Trophoblast cell (in vitro differentiated cells and primary cell): ENCODE results near the gene RUBCNL.

Experiments used
- DNase-seq, 2 donors: peaks; one replicate each; pipeline ENCODE4 v3.0.0-alpha.2; 2016
- H2AFZ ChIP-seq: 2 replicates; pipeline ENCODE4 v1.6.1; 2013; ENCODE audit warnings: low read length, moderate library complexity, mild to moderate bottlenecking; ENCODE audit not compliant: insufficient read depth, poor library complexity
- H2AK5ac ChIP-seq: 2 replicates; pipeline ENCODE4 v1.6.1; 2013; ENCODE audit warnings: mild to moderate bottlenecking, low read length
- H2BK120ac ChIP-seq: 2 replicates; pipeline ENCODE4 v1.6.1; 2013; ENCODE audit warnings: low read length, mild to moderate bottlenecking, moderate library complexity; ENCODE audit not compliant: insufficient read depth, poor library complexity
- H2BK12ac ChIP-seq: 2 replicates; pipeline ENCODE4 v1.6.1; 2013; ENCODE audit warnings: mild to moderate bottlenecking, low read length, moderate library complexity
- H2BK5ac ChIP-seq: 2 replicates; pipeline ENCODE4 v1.6.1; 2013; ENCODE audit warnings: low read length, low read depth, moderate library complexity, mild to moderate bottlenecking; ENCODE audit not compliant: poor library complexity
- H3K14ac ChIP-seq: 2 replicates; pipeline ENCODE4 v1.6.1; 2013; ENCODE audit warnings: mild to moderate bottlenecking, low read length
- H3K18ac ChIP-seq: 2 replicates; pipeline ENCODE4 v1.6.1; 2013; ENCODE audit warnings: mild to moderate bottlenecking, low read length
- H3K23ac ChIP-seq: 2 replicates; pipeline ENCODE4 v1.6.1; 2013; ENCODE audit warnings: low read length
- H3K27ac ChIP-seq: 2 replicates; pipeline ENCODE4 v1.5.1; 2013; ENCODE audit warnings: low read depth, mild to moderate bottlenecking, inconsistent platforms, low read length, moderate library complexity
- H3K27me3 ChIP-seq: 2 replicates; pipeline ENCODE4 v1.6.1; 2013; ENCODE audit warnings: inconsistent platforms, mild to moderate bottlenecking, low read length, moderate library complexity; ENCODE audit not compliant: insufficient read depth
- H3K36me3 ChIP-seq, 2 experiments: 1 replicate in 1 of 2; 2 replicates in 1 of 2; pipeline ENCODE4 v1.6.1; 2013; ENCODE audit warnings: low read length in 2 of 2, mild to moderate bottlenecking in 2 of 2, moderate library complexity in 1 of 2; ENCODE audit not compliant: insufficient read depth in 2 of 2, control insufficient read depth in 1 of 2
- H3K4ac ChIP-seq: 2 replicates; pipeline ENCODE4 v1.6.1; 2013; ENCODE audit warnings: low read depth, mild to moderate bottlenecking, low read length, moderate library complexity
- H3K4me1 ChIP-seq, 2 experiments: 1 replicate in 1 of 2; 2 replicates in 1 of 2; pipeline ENCODE4 v1.6.1; 2013; ENCODE audit warnings: low read length in 2 of 2, mild to moderate bottlenecking in 2 of 2, moderate library complexity in 1 of 2; ENCODE audit not compliant: insufficient read depth in 2 of 2, control insufficient read depth in 1 of 2
- H3K4me2 ChIP-seq: 2 replicates; pipeline ENCODE4 v1.6.1; 2013; ENCODE audit warnings: inconsistent platforms, mild to moderate bottlenecking, low read length, moderate library complexity
- H3K4me3 ChIP-seq: 2 replicates; pipeline ENCODE4 v1.5.1; 2013; ENCODE audit warnings: mild to moderate bottlenecking, low read depth, low read length, inconsistent platforms
- H3K79me1 ChIP-seq: one replicate; pipeline ENCODE4 v1.6.1; 2013; ENCODE audit warnings: low read length
- H3K79me2 ChIP-seq: 2 replicates; pipeline ENCODE4 v1.6.1; 2013; ENCODE audit warnings: low read length, mild to moderate bottlenecking; ENCODE audit not compliant: control insufficient read depth, insufficient read depth, poor library complexity
- H3K9ac ChIP-seq: 2 replicates; pipeline ENCODE4 v1.6.1; 2013; ENCODE audit warnings: mild to moderate bottlenecking, low read length
- H3K9me3 ChIP-seq: 2 replicates; pipeline ENCODE4 v1.6.1; 2013; ENCODE audit warnings: low read depth, mild to moderate bottlenecking, control low read depth, inconsistent platforms, low read length; ENCODE audit not compliant: insufficient read depth
- H4K12ac ChIP-seq: 2 replicates; pipeline ENCODE4 v1.6.1; 2013; ENCODE audit warnings: low read depth, mild to moderate bottlenecking, low read length, moderate library complexity
- H4K8ac ChIP-seq: 2 replicates; pipeline ENCODE4 v1.6.1; 2013; ENCODE audit warnings: low read depth, mild to moderate bottlenecking, low read length, moderate library complexity
- H4K91ac ChIP-seq: one replicate; pipeline ENCODE4 v1.6.1; 2013; ENCODE audit warnings: low read depth, mild to moderate bottlenecking, low read length, moderate library complexity
- WGBS: extraction: QIAGEN DNeasy Blood & Tissue Kit; methylation state at CpG from one replicate; pipeline ENCODE4 v1.1.7; 2013; ENCODE audit warnings: missing lambda C conversion rate; ENCODE audit not compliant: insufficient read length, insufficient coverage; ENCODE audit errors: extremely low coverage; 5-methylcytosine and 5-hydroxymethylcytosine counted together

RUBCNL gene

GRCh38 chr13:46327246-46327645 is 59.8 kb downstream of the RUBCNL start:
- H3K4me1 ChIP-seq, result no peaks in the 10 kb centered on the region
- H3K79me1 ChIP-seq, result no peaks in the 10 kb centered on the region
- no CpG with 5 or more reads among the region's 1 CpG for WGBS
- no peaks in the 10 kb centered on the region for H3K27me3 ChIP-seq
- no peaks in the 10 kb centered on the region for H3K79me2 ChIP-seq
- H3K4ac ChIP-seq, result no peak overlapping the region
- H3K36me3 ChIP-seq, result no peaks in the 10 kb centered on the region
- H2AFZ ChIP-seq, result no peak overlapping the region
- H2BK120ac ChIP-seq, result no peak overlapping the region
- H3K14ac ChIP-seq, result no peak overlapping the region
- H3K9me3 ChIP-seq, result no peaks in the 10 kb centered on the region
- H4K12ac ChIP-seq, result no peak overlapping the region
- no peak overlapping the region for H3K23ac ChIP-seq
- H3K27ac ChIP-seq, result no peak overlapping the region
- no peak overlapping the region for H2AK5ac ChIP-seq
- DNase-seq, result no peak
- no peak overlapping the region for H2BK12ac ChIP-seq
- H3K9ac ChIP-seq, result no peak overlapping the region
- no peak overlapping the region for H3K18ac ChIP-seq
- H4K8ac ChIP-seq, result no peak overlapping the region
- no peak overlapping the region for H3K4me2 ChIP-seq
- H2BK5ac ChIP-seq, result no peak overlapping the region
- H3K4me3 ChIP-seq, result no peak overlapping the region
- no peak overlapping the region for H4K91ac ChIP-seq

GRCh38 chr13:46324976-46325375 is 62.1 kb downstream of the RUBCNL start:
- H3K27me3 ChIP-seq, result no peaks in the 10 kb centered on the region
- H3K79me1 ChIP-seq, result no peaks in the 10 kb centered on the region
- H3K14ac ChIP-seq, result no peak overlapping the region
- H3K4ac ChIP-seq, result no peak overlapping the region
- H4K91ac ChIP-seq, result no peak overlapping the region
- no CpG with 5 or more reads among the region's 5 CpGs for WGBS
- H3K79me2 ChIP-seq, result no peaks in the 10 kb centered on the region
- no peak overlapping the region for H3K23ac ChIP-seq
- no peak overlapping the region for H3K18ac ChIP-seq
- no peak overlapping the region for H3K27ac ChIP-seq
- H2AFZ ChIP-seq, result no peak overlapping the region
- H3K9ac ChIP-seq, result no peak overlapping the region
- H2AK5ac ChIP-seq, result no peak overlapping the region
- H2BK5ac ChIP-seq, result no peak overlapping the region
- H3K4me3 ChIP-seq, result no peak overlapping the region
- H3K4me2 ChIP-seq, result no peak overlapping the region
- no peak overlapping the region for H4K12ac ChIP-seq
- H3K36me3 ChIP-seq, result no peaks in the 10 kb centered on the region
- no peaks in the 10 kb centered on the region for H3K9me3 ChIP-seq
- H2BK12ac ChIP-seq, result no peak overlapping the region
- no peak overlapping the region for H4K8ac ChIP-seq
- peak in 1 of 2 donors; percentile 79 for DNase-seq
- peaks cover 0 to 2% of the 10 kb centered on the region in 2 experiments for H3K4me1 ChIP-seq
- H2BK120ac ChIP-seq, result no peak overlapping the region

- no peak overlapping the region for H2AFZ ChIP-seq
- no peak overlapping the region for H3K14ac ChIP-seq
- no peak overlapping the region for H2BK5ac ChIP-seq
- no peaks in the 10 kb centered on the region for H3K79me2 ChIP-seq
- H3K27me3 ChIP-seq, result no peaks in the 10 kb centered on the region
- no peak overlapping the region for H2BK12ac ChIP-seq
- no peak overlapping the region for H3K4ac ChIP-seq
- no peaks in the 10 kb centered on the region for H3K9me3 ChIP-seq
- no peak overlapping the region for H4K91ac ChIP-seq
- no peak overlapping the region for H3K27ac ChIP-seq
- no peak overlapping the region for H3K18ac ChIP-seq
- H3K4me1 ChIP-seq, result peaks cover 0 to 2% of the 10 kb centered on the region in 2 experiments
- H4K8ac ChIP-seq, result no peak overlapping the region
- H4K12ac ChIP-seq, result no peak overlapping the region
- H2AK5ac ChIP-seq, result no peak overlapping the region
- H3K4me2 ChIP-seq, result no peak overlapping the region
- H3K23ac ChIP-seq, result no peak overlapping the region
- WGBS, result no CpG with 5 or more reads among the region's 17 CpGs
- H3K79me1 ChIP-seq, result no peaks in the 10 kb centered on the region
- H3K4me3 ChIP-seq, result no peak overlapping the region
- H3K9ac ChIP-seq, result no peak overlapping the region
- H2BK120ac ChIP-seq, result no peak overlapping the region
- DNase-seq, result peak; percentile 44 to 78
- no peaks in the 10 kb centered on the region for H3K36me3 ChIP-seq
These were observed 65.4 kb downstream of the RUBCNL start for GRCh38 chr13:46321494-46322225.

GRCh38 chr13:46320821-46321220 is 66.2 kb downstream of the RUBCNL start:
- Histone ChIP-seq H2AFZ (no peak overlapping the region), H2BK12ac (peak overlapping the region; percentile 51), H3K9ac (no peak overlapping the region), H2BK5ac (no peak overlapping the region), H2BK120ac (no peak overlapping the region), H3K79me2 (no peaks in the 10 kb centered on the region), H3K36me3 (no peaks in the 10 kb centered on the region), H3K14ac (no peak overlapping the region), H4K8ac (no peak overlapping the region), H4K91ac (no peak overlapping the region), H3K4me3 (no peak overlapping the region), H2AK5ac (no peak overlapping the region), H3K4ac (no peak overlapping the region), H3K27ac (no peak overlapping the region), H3K4me1 (peaks cover 0 to 2% of the 10 kb centered on the region in 2 experiments), H3K18ac (no peak overlapping the region), H3K23ac (no peak overlapping the region), H4K12ac (peak overlapping the region; percentile 41), H3K79me1 (no peaks in the 10 kb centered on the region), H3K4me2 (no peak overlapping the region), H3K27me3 (no peaks in the 10 kb centered on the region), H3K9me3 (no peaks in the 10 kb centered on the region)
- no CpG with 5 or more reads among the region's 4 CpGs for WGBS
- DNase-seq, result no peak
